ENCODE measurements around the gene BRSK2.

- TF ChIP-seq GLIS3 (CRISPR knock-in tag; IDR thresholded peaks at IDR 0.05) (no peak), ZFP3 (CRISPR knock-in tag; IDR thresholded peaks at IDR 0.05) (no peak), RARB (CRISPR knock-in tag; IDR thresholded peaks at IDR 0.05) (no peak), ISL1 (CRISPR knock-in tag; IDR thresholded peaks at IDR 0.05) (no peak), PATZ1 (CRISPR knock-in tag; IDR thresholded peaks at IDR 0.05; ENCODE audit: borderline replicate concordance) (no peak), TOX (CRISPR knock-in tag; IDR thresholded peaks at IDR 0.05; ENCODE audit: borderline replicate concordance) (no peak)
Observed at GRCh38 chr11:1421291-1421690, 31.6 kb downstream of the BRSK2 start.

All from SK-N-SH treated with all-trans-retinoic acid at 6 μM for 48 hours (cell line).